Stimulated activated CD8-positive, alpha-beta memory T cell treated with anti-CD3 and anti-CD28 coated beads, Interleukin-12 subunit alpha, Interleukin-12 subunit beta, amount 100 ng/mL, for 4 hours (primary cell): ENCODE measurements around the gene STXBP5L.
"Not testable (repeated sequence)": the region's sequence is repeated elsewhere in the genome, so short reads cannot be mapped to it uniquely, and the experiment has no call there.

Experiments
- DNase-seq: peaks from one replicate; pipeline ENCODE4 v3.0.0-alpha.2; 2020; ENCODE audit warnings: low read depth

STXBP5L gene

DNA sequence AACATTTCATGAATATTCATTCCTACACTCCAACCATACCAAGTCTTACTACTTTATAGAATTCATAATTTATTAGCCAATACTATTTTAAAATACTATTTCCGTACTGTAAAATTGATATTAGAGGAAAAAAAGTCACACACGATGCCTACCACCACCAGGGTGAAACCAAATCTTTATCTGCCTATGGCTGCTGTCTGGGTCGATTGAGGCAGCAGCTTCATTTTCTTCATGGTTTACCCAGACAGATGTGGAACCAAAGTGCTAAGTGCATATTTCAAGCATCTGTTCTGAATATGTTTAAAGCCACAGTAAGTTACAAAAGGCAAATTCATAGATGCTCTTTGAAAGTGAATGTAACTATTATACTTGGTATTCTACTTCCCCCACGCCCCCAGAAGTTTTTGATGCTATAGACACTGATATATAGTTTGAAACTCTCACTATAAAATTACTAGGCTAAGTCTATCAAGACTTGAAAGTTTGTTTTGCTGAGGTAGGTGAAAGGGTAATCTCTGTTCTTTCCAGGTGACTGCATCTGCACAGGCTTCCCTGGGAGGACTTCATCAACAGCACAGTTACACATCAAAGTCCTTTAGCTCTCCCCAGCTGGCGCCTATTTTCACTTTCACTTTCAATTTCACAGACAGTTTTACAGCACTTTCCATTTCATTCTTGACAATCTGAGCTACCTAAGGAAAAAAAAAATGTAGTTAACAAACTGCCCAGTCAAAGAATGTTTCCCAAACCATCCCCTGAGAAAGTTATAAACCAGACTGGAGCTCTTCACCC, 523.9 kb downstream of the STXBP5L start:
- DNase-seq, result peak; percentile 1

DNA sequence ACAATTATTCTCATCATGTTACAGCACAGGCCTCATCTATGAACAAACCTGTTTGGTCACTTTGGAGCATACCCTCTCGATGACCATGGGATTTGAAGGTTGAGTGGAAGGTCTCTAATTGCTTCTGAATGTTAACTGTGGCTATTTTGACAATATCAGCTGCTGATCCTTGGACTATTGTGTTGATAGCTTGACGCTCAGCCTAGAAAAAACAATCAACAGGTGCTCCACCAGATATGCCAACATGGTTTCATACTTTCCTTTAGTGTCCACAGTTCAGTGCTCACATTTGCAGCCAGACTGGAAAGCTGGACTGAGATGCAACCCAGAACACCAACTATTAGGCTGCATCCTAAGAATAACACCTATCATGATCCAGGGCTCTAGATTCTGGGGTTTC, 528.1 kb downstream of the STXBP5L start:
- no peak for DNase-seq

DNA sequence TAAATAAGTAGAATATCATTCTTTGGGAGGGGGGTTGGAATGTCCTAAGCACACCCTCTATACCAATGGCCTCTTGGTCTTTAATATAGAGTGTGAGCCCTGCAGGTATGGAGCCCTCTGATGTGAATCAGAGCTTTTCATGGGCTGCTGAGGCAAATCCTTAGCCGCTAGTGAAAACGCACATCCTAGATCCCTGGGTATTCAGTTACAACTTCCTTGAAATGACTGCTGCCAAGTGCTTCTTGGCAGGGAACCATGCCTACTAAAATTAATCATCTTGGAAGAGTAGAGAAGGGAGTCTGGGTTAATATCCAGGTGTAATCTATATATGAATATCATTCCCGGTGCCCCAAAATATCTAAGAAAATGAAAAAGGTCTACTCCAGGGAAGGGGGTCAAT, 528.6 kb downstream of the STXBP5L start:
- no peak for DNase-seq

DNA sequence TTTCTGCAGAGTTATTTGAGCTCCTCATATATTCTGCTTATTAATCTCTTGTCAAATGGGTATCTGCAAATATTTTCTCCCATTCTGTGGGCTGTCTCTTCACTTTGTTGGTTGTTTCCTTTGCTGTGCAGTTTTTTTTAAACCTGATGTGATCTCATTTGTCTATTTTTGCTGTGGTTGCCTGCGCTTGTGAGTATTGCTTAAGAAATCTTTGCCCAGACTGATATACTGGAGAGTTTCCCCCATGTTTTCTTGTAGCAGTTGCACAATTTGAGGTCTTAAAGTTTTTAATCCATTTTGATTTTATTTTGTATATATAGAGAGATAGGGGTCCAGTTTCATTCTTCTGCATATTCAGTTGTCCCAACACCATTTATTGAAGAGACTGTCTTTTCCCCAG, 535.5 kb downstream of the STXBP5L start:
- DNase-seq, result no peak

DNA sequence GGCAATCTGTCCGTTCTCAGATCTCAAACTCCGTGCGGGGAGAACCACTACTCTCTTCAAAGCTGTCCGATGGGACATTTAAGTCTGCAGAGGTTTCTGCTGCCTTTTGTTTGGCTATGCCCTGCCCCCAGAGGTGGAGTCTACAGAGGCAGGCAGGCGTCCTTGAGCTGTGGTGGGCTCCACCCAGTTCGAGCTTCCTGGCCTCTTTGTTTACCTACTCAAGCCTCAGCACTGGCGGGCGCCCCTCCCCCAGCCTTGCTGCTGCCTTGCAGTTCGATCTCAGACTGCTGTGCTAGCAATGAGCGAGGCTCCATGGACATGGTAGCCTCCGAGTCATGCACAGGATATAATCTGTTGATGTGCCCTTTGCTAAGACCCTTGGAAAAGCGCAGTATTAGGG, 543.7 kb downstream of the STXBP5L start:
- DNase-seq, result not testable (repeated sequence)

DNA sequence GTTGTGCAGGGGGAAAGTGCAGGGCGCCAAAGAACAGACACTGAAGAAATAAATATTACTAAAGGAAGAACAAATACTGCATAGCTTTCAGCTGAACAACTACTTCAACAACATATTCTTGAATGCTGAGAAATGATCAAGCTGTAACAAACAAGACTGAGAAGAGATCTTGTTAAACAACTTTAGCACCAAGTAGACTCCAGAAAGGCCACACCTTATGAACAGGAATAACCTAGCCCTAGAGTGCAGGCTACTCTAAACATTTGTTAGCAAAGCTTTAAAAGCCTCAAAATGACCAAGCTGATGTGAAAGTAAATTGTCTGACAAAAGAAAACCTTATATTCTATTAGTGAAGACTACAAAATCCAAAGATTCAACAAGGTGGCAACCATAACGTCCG, 554.6 kb downstream of the STXBP5L start:
- DNase-seq, result no peak

DNA sequence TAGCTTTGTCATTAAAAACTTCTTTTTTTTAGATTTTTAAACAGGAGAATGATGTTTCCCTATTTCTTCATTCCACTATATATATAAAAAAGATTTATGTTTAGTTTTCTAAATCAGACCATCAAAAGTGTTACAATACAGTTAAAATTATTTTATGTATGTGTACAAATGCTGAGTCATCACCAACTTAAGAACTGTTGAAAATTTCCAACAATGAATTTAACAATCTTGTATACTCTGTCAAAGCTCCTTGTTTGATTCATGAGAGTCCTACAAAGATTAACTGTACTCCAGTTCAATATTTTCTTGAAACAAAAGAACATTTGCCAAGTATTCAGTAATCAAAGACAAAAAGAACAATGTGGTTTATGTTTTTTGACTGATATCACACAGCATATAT, 555.7 kb downstream of the STXBP5L start:
- DNase-seq, result no peak

DNA sequence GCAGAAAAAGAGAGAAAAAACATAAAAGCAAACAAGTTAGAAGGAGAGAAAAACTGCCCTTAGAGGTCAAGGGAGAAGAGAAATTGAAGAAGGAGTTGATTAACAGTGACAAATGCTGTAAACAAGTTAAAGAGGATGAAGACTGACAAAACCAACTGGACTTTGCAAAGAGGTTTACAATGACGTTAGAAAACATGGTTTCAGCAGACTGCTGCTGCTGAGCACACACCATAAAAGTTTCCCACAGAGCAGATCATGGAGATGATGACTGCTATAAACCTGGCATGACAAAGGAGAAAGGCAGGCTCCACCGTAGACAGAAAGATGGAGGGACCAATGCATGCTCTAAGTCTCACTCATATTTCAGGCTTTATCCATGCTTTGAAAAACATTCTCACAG, 559.1 kb downstream of the STXBP5L start:
- no peak for DNase-seq

DNA sequence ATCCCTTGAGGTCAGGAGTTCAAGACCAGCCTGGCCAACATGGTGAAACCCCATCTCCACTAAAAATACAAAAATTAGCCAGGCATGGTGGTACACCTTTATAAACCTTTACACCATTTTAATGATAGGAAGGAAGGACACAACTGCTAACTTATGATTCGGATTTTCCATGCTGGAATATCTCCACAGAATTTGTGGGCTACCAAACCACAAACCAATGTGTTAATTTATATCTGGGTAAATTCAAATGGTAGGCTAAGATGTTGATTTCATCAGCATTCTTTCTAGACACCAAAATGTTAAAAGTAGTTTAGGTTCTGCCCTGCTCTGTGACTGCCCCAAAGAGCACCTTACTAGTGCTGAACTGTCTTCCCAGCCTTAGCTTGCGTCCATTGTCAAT, 565.0 kb downstream of the STXBP5L start:
- DNase-seq, result no peak
